Activated naive CD8-positive, alpha-beta T cell treated with anti-CD3 and anti-CD28 coated beads, Interleukin-2, amount 50 U/mL, for 16 hours (primary cell): ENCODE measurements around the gene METTL25B.

Experiments used
- DNase-seq: peaks from one replicate; pipeline ENCODE4 v3.0.0-alpha.2; 2020; ENCODE audit warnings: low read depth, low spot score

The METTL25B gene

DNA sequence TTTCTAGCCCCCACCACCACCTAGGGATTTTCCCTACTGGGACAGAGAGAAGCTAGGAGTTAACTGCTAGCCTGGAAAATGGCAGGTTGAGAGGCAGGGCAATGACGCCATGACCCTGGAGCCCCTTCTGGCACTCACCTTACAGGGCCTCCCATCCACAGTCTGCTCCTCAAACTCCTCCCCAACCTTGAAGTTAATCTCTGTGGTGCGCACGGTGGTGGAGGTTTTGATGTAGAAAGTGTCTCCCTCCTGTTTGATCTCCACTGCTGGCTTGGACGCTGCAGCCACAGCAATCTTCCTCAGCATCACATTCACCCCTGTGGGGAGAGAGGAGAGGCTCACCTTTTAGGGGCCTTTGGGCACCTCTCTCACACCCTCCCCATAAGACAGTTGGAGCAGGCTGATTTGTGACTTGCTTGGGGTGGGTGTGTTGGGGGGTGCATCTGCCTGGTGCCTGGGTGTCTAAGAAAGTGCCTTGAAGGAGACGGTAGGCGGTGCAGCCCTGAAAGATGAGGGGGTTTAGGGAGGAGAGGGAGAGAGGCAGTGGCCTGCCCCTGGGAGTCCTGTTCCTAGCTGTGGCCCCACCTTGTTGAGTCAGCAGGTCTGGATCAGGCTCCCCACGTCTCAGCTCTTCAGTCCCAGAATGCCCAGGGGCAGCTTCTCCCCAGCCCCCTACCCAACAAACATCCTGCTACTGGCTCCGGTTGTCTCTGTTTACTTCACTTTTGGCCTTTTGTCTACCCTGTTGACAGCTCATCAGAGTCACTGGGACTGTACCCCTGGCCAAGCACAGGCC lies 27.3 kb upstream of the METTL25B start:
- no peak for DNase-seq

DNA sequence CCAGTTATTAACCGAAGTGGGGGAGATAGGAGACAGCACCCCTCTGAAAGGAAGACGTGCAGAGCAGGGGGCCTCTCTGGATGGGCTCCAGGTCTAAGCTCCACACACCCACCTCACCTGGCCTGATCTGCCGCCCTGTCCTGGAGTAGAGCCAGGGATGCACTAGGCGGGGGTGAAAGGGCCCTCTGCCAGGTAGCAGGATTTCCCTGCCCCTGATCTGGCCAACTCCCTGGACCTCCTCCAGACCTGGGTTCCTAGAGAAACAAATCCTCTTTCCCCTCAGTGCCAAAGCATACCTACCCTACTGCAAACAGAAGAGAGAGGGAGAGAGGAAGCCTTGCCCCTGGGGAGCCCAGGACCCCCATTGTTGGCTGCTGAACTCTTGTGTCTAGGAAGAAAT lies 24.9 kb upstream of the METTL25B start:
- DNase-seq: no peak

DNA sequence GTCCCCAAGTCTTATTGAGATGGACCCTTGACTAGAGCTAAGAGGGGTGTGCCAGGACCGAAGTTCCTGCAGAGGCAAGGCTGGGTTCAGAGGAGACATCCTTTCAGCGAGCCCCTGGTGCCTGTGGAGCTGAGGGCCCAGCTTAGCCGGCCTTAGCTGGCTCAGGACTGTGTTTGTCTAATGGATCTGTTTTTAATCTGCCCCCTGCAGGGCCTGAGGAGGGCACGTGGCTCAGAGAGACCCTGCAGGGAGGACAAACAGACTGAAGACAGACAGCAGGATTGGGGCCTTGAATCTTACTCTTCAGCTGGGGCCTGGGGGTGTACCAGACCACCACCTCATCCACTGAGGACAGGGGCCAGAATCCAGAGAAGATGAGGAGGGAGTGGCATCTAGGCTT lies 24.5 kb upstream of the METTL25B start:
- no peak for DNase-seq

DNA sequence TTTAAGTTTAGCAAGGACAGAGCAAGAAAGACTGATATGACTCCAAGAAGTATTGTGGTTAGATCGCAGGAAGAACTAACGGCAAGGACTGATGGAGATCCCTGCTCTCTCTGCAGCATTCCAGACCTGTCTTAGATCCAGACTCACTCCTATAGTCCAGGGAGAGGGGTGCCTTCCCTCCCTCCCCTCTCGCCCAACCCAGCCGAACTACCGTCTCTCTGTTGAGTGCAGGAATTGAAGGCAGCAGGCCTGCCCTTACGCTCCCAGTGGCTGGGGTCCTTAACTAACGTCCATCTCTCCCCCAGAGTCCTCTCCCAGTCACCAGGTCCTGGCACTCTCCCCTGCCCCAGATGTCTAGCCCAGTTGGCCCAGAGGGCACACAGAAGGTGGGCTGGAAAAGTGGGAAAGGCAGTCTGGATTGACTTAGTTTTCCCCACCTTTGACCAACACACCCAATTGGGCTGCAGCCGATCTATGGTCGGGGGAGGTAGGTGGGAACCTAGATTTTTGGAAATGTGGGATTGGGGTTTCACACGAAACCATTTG lies 24.0 kb upstream of the METTL25B start:
- no peak for DNase-seq

DNA sequence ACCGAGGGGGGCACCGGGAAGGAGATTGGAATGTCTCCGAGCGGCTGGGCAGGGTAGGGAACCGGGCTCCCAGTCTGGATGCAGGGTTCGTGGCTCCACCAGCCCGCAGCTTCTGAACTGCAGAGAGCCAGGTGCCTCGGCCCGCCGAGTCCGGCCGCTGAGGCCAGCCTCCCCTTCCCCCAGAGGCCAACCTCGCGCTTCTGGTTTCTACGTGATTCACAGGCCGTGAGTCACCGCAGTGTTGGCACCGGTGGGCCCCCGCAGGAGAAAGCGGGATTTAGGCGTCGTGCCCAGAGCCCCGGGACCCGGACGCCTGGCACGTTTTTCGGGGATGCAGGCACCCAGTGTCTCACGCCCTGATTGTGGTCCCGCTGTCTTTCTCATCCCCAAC lies 23.3 kb upstream of the METTL25B start:
- DNase-seq: no peak

DNA sequence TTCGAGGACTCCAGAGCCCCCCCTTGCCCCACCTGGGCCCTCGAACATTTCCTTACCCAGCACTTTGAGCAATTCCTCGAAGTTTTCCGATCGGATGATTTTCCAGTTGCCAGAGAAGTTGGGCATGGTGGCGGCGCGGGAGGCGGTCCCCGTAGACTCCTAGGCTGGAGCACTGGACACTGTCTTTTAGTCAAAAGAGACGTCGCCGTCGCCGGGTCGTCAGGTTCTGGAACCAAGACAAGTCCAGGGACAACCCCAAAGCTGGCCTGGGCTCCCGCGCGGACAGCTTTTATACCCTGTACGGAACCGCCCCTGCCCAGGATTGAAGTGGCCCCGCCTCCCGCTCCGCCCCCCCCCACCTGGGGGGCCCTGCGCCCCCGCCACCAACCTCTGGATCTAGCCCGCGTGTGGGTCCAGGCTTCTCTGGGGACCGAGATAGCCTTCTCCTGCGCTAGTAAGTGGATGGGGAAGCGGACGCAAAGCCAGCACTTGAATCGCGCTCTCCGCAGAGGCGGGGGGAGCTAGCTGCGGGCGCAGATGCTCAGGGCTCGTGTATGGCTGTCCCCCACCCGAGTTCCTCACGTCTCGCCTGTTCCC lies 22.9 kb upstream of the METTL25B start, which contains the start of gene CRABP2:
CRABP2 (minus strand) TSS at position 263 of the 597 bp plus-strand sequence; CDS start at position 126, 137 bp downstream.
- DNase-seq: no peak

DNA sequence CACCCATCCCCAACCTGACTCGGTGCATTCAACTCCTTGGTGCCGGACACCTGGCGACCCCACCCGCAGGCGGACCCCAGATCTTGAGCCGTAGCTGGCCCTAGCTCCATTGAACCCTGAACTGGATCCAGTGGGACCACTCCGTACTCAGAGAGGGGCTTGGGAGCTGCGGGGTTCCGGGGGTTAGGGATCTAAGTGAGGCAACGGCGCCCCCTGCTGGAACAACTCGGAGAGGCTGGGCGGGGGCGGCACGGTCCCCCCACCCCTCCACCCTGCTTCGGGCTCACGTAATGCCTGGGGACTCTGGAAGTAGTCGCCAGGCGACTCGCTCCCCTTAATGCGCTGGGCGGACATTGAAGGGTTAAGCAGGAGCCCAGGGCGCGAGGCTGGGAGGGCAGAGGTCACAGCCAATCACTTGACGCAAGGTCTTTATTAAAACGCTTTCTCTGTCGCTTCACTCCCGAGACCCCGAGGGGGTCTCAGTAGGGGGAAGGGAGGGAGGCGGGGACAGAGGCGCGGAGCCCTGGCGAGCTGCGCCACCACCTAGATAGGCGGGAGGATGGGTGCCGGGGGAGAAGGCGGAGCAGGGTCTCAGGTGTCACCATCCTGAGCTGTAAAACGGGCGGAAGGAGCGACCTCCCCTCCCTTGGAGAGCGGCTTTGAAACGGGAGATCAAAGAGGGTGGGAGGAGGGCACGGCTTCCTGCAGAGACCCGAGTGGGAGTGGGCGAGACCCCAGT lies 22.2 kb upstream of the METTL25B start:
- peak; percentile 48 for DNase-seq

DNA sequence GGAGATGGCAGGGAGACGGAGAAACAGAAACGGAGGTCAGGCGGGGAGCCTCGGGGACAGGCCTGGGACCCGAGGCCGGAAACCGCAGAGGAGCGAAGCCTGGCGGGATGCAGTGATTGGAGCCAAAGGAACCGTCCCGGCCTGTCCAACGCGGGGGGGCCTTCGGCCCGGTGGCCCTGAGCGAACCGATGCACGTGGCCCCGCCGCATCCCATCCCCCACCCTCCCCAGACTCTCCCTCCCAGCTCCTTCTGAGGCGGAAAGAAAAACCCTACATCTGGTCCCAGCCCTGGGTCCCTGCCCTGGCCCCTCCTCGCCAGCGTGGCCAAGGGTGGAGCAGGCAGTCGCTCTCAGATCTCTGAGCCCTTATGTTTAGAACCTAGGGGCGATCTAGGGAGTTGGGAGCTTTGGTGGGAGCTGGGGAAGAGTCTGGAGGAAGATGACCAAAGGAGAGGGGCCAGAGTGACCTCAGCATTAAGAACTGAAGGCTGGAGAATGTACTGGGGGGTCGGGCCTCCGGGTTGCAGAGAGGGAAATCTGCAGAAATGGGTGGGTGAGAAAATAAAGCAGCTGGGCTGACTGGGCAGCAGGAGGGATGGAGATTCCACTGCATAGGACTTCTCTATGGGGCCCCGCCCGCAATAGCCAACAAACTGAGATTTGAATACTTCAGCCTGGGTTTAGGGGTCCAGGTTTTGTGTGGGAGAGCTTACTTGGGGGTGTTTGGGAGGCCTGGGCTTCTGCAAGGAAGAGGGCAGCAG lies 21.4 kb upstream of the METTL25B start:
- DNase-seq: no peak

DNA sequence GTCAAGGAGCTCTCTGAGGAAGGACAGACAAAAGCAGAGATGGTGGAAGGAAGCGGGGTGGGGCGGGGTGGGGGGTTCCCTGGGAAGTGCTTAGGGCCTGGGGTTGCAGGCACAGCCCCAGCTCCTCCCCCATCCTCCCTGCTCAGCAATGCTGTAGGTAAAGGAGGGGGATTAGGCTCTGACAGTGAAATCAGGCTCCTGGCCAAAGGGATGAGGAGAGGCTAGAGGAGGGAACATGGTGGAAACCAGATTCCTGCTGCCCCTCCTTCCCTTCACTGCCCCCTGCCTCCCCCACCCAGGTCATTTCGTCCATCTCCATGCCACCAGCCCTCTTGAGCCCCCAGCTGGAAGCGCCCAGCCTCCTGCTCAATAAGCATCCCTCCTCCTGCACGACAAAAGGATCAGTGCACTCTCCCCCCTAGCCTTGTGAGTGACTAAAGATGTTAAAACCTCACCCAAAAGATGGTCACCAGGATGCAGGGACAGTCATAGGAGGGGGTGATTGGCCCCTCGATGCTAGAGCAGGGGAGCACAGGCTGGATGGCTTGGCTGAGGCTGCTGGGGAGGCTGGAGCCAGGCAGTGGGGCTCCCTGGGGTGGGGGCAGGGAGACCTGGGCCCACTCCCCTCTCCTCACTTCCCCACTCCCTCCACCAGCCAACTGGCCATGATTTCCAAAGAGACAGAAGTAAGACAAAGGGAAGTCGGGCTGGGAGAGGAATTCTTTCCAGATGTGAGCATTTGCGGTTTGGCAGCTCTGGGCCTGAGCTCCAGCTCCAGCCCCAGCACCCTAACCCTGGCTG lies 20.7 kb upstream of the METTL25B start:
- no peak for DNase-seq

DNA sequence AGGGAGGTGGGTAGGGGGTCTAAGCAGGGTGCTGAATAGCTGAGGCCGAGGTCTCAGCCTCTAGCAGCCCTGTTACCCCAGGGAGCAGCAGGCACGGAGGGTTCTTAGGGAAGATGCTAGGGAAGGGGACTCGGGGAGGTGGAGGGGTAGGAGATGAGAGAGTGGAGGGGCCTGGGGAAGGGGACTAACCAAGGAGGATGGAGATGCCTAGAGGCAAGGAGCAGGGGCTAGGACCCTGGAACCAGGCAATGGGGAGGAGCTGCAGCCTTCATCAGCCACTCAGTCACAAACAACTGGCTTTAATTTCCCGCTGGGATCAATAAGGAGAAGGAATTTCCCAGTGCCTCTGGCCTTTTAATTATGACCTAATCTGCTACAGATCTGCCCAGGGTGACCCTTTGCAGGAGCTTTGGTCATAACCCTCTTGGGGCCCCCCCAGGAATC lies 20.0 kb upstream of the METTL25B start:
- DNase-seq: no peak

DNA sequence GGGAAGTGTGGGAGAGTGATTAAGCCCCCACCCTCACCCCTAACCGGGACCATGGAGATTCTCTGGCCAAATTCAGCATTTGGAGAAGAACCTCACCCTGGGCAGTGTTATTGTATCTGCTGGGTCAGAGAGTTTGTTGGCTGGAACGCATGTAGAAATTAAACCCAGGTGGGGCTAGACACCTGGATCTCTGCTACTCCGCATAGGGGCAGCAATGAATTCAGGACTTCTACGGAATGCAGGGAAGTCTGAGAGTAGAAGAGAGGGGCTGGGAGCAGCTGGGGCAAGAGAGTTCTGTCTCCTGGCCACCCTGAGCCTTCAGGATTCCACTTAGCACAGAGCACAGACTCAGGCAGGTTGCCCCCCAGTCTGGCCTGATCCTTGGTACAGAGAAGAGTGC lies 19.2 kb upstream of the METTL25B start:
- DNase-seq: no peak

DNA sequence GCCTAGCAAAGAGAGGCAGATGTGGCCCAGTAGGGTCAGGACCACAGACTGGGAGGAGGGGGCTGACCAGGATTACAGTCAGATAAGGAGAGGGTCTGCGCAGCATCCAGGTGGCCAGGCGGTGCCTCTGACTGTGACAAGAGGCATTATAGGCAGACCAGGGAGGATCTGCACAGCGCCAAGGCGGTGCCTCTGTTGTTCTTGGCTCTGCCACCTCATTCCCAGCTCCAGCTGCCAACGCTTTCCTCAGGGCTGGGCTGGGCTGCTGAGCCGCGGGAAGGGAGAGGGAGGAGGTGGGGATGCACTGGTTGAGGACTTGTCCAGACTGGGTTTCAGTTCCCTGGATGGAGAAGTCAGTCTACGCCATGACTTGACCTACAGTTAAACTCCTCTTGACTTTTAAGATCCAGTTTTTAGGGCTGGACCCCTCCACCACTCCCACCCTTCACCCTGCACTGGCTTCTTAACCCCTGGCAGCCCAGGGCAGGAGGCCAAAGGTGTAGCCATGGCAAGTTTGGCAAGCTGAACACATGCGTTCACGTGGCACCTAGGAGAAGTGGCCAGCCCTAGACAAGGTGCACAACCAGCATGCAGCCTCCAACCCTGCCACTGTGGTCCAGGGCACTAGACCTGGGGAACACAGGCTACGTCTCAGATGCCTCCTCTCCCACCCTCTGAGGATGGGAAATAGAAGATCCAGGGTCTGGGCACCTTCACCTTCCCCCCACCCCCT lies 18.3 kb upstream of the METTL25B start:
- no peak for DNase-seq

DNA sequence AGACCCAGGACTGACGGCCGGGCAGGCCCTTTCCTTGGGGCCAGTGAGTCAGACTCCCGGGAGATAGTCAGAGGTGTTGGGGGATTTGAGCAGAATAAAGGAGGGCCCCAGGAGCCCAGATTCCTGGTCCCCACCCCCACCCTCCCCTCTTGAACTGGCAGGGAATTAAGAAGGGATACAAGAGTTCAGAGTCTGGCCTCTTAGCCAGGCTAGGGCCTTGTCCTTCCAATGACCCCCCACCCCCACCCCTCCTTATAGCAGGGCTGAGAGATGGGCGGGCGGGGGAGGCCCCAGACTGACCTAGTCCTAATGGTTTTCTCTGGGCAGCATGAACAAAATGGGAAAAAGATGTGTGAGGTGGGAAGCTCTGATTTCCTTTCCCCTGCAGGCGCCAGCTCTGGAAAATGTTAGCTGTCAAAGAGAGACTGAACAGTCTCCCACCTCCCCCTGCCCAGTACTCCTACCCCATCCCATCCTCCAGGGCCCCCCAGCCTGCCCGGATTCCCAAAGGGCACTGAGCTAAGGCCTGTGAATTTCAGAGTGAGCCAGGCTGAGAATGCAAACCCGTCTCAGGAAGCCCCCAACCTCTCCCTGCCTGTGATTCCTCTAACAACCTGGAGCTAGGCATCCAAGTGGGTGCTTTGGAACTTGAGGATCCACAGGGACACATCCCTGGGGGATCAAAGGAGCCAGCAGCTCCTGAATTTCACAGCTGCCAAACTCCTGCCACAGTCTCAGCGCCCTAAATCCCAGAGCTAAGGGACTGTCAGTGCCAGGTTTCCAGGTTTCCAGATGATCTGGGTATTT lies 17.1 kb upstream of the METTL25B start:
- no peak for DNase-seq

DNA sequence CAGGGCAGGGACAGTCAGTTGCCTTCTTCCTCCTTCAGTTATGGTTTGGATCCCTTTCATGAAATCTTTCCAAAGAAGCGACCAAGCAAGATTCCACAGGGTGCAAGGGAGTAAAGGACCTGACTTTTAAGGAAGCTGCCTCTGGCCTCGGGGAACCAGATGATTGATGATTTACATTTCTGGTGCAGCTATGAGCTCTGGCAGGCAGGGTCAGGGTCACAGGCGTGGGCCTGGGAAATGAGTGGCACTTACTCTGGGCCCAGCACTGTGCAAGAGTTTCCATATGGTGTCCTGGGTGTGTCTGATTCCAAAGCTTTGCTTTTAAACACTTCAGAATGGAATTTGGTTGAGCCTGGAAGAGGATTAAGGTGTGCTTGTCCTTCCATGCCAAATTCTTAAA lies 15.6 kb upstream of the METTL25B start:
- DNase-seq: no peak

DNA sequence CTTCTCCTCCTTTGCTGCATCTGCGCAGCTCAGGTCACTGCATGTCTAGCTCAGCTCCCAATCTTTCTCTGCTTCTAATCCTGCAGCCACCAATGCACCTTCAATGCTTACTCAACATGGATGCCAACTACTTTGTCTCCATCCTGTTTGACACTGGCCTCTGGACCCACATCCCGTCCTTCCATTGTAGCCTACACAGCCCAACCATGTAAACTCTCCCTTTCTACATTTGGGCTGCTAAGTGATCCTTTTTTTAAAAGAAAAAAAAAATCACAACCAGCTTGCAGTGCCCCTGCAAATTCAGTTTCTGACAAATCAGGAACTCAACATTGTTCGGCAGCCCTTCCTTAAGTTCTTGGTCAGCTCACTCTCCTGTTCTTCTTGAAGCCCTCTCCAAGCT lies 13.4 kb upstream of the METTL25B start:
- DNase-seq: no peak

DNA sequence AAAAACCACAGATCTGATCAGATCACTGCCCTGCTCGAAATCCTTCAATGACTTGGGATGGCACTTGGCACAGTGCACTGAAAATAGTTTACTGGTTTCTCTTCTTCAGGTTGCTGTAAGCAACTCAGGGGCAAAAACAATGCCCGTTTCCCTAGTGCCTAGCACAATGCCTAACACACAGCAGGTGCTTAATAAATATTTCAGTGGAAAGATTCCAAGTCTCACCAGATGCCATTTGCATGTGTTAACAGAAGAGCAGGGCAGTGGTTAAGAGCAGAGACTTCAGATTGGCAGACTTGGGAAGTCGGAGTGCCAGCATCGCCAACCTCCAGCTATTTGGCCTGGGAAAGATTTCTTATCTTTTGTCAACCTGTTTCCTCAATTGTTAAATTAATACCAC lies 10.9 kb upstream of the METTL25B start:
- no peak for DNase-seq

DNA sequence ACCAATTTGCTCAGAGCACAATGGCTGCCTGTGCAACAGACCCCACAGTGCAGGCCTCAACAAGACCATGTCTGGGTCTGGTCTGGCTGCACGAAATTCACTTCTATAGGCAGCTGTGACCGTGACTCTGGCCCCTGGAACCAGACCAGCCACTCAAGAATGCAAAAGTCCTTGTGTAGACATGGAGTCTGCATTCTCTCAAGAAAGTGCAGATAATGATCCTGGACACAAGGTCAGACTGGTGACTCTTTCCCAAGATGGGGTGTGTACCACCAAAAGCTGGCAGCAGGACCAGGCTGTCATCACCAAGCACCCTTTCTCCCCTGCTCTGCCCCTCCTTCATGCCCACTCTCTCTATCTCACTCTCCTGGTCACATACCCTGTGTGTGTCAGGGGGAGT lies 7.1 kb upstream of the METTL25B start:
- no peak for DNase-seq

DNA sequence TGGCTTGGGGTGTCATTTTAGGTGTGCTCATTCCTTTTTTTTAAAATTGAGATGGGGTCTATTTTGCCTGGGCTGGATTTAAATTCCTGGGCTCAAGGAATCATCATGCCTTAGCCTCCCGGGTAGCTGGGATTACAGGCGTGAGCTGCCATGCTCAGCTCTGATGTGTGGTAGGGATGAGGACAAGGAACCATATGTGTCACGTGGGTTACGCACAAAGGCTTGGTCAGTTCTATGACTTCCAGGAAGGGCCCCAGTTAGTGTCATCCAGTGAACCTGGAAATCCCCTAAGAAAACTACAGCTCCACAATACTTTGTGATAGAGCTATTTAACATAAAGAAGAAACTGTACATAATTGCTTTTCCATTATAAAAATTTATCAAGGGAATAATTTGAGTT lies 6.7 kb upstream of the METTL25B start:
- no peak for DNase-seq

DNA sequence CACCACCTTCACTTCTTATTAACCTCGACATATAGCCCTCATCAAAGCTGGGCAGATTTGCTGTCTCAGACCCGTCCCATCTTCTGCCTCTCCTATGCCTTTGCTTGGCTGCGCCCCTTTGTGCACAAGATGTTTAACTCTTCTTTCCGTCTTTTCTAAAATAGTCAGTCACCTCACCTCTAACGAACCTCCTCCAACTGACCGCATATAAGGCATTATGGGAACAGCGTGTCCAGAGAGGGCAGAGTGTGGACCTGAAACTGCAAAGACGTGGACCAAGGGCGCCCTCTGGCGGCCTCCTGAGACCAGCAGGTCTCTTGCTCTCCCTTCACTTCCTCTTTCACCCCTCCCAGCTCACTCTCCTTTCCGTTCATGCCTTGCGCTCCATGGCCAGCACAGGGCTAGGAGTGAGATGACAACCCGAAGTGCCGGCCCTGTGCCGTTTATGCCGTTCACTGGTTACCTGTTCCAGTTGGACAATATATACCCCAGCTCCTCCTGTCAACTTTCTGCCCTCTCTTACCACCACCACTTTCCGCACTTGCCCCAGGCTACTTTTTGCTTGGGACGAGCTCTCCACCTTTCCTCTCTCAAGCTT lies 2.5 kb upstream of the METTL25B start:
- peak; percentile 59 for DNase-seq
